BLaER1 treated with 17β-estradiol and CSF1 and Interleukin-3, amounts not matched to agents 10 nM and 100 nM (cell line): Measurements from ENCODE around the gene UIMC1.
"Not testable (repeated sequence)": the region's sequence is repeated elsewhere in the genome, so short reads cannot be mapped to it uniquely, and the experiment has no call there.

ENCODE experiments used
- H3K27ac ChIP-seq, 11 experiments: shearing (Covaris generic); formaldehyde crosslinking; 2 replicates each; pipeline ENCODE4 v1.8.1; 2022
- H3K27me3 ChIP-seq, 11 experiments: shearing (Covaris generic); formaldehyde crosslinking; 2 replicates each; pipeline ENCODE4 v1.8.1; 2022
- H3K36me3 ChIP-seq, 11 experiments: shearing (Covaris generic); formaldehyde crosslinking; 2 replicates each; pipeline ENCODE4 v1.8.1; 2022
- H3K4me1 ChIP-seq, 10 experiments: shearing (Covaris generic); formaldehyde crosslinking; 2 replicates each; pipeline ENCODE4 v1.8.1; 2022
- H3K4me2 ChIP-seq, 11 experiments: shearing (Covaris generic); formaldehyde crosslinking; 2 replicates each; pipeline ENCODE4 v1.8.1; 2022
- H3K4me3 ChIP-seq, 10 experiments: shearing (Covaris generic); formaldehyde crosslinking; 2 replicates each; pipeline ENCODE4 v1.8.1; 2022
- H3K9ac ChIP-seq, 11 experiments: shearing (Covaris generic); formaldehyde crosslinking; 2 replicates each; pipeline ENCODE4 v1.8.1; 2022
- H3K9me3 ChIP-seq, 11 experiments: shearing (Covaris generic); formaldehyde crosslinking; replicated peaks in 1 of 11; 2 replicates each; pipeline ENCODE4 v1.8.1; 2022
- H4K20me1 ChIP-seq, 11 experiments: shearing (Covaris generic); formaldehyde crosslinking; 2 replicates each; pipeline ENCODE4 v1.8.1; 2022
- Cebpa-rat ChIP-seq, 11 experiments: shearing (Covaris generic); IDR thresholded peaks; 2 replicates each; pipeline ENCODE4 v1.8.1; 2022

Gene UIMC1

DNA sequence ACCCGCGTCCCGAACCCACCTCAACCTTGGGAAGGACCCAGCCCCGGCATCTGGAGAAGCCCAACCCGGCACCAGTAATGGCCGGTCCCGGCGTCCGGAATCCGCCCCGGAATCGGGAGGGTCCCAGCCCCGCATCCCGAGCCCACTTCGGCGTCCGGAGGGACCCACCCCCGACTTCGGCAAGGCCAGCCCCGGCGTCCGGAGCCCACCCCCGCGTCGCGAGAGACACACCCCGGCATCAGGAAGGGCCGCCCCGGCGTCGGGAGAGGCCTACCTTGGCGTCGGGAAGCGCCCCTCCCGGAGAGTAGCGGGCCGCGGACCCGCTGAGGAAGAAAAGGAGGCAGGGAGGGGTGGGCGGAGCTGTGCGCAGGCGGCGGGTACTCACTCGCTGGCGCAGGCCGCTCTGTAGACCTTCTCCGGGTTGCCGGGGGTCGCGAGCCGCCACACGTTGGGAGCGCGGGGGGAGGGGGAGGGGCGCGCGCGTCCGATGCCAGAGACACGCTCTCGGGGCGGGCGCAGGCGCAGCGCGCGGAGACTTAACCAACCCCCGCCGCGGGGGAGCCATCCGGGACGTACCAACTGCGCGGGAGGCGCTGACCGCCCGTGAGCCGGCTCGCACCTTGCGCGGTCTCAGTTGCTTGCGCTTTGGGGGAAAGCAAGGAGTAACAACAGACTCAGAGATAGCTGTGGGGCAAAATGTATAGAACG lies at the start of gene UIMC1:
UIMC1 (minus strand) TSS at position 515 of the 708 bp plus-strand sequence. CDS start 24,164 bp downstream, outside the sequence.
- peak within 1 kb of the TSS; percentile 88 to 97 (median 94) for H3K27ac ChIP-seq

DNA sequence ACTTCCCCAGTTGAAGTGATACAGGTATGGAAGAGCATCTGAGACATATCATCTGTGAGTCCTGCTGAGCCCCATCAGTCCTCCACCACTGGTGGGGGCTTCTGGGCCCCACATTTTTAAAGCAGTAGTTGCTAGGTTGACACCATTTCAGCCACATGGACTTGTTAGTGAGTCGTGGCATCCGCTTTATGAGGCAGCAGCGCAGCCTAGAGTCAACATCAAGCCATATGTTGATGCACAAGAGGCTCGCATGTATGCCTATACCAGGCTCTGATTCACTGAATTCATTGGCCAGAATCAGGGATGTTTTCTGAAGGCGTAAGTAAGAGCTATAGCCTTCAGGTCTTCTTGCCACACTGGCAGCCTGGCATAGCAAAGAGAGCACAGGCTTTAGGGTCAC lies 42.7 kb upstream of the UIMC1 start:
- H3K4me3 ChIP-seq = no peak overlapping the region
- H3K27ac ChIP-seq = no peak overlapping the region
- H4K20me1 ChIP-seq = peaks cover 0 to 6% (median 0%) of the 10 kb centered on the region in 11 experiments; a peak in 3 of 22 replicates
- peaks cover 89 to 98% (median 94%) of the 10 kb centered on the region in 11 experiments for H3K36me3 ChIP-seq
- H3K4me1 ChIP-seq = no peaks in the 10 kb centered on the region
- no peaks in the 10 kb centered on the region for H3K9me3 ChIP-seq
- no peak overlapping the region for H3K4me2 ChIP-seq
- no peak overlapping the region; a peak in 1 of 22 replicates for H3K9ac ChIP-seq
- no peak for TF ChIP-seq Cebpa-rat (IDR thresholded peaks at IDR 0.05)
- H3K27me3 ChIP-seq = no peaks in the 10 kb centered on the region

More for the DNA sequence above, at the start of gene UIMC1:
- peaks cover 0 to 10% (median 0%) of the 10 kb centered on the region in 11 experiments; a peak in 3 of 22 replicates for H3K9me3 ChIP-seq
- TF ChIP-seq Cebpa-rat (IDR thresholded peaks at IDR 0.05) = no peak
- peaks cover 19 to 24% (median 22%) of the 10 kb centered on the region in 10 experiments for H3K4me1 ChIP-seq
- H4K20me1 ChIP-seq = peaks cover 38 to 49% (median 45%) of the 10 kb centered on the region in 11 experiments
- H3K36me3 ChIP-seq = peaks cover 0 to 32% (median 17%) of the 10 kb centered on the region in 11 experiments; a peak in 19 of 22 replicates
- peak within 1 kb of the TSS; percentile 91 to 98 (median 95) for H3K9ac ChIP-seq
- no peaks in the 10 kb centered on the region for H3K27me3 ChIP-seq
- H3K4me3 ChIP-seq = peak within 1 kb of the TSS; percentile 74 to 97 (median 91)
- peak within 1 kb of the TSS; percentile 67 to 94 (median 83) for H3K4me2 ChIP-seq

DNA sequence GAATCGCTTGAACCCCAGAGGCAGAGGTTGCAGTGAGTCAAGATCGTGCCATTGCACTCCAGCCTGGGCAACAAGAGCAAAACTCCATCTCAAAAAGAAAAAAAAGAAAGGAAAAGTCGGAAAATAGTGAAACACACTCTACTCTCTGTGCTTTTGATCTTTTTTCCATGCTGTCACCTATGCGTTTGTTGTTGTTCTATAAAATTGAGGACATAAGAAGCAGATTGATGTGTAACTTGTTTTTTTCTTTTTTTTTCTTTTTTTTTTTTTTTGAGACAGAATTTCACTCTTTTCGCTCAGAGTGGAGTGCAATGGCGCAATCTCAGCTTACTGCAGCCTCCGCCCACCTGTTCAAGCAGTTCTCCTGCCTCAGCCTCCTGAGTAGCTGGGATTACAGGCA lies 42.0 kb upstream of the UIMC1 start:
- not testable (repeated sequence) for H3K4me2 ChIP-seq, H3K27me3 ChIP-seq, H3K4me3 ChIP-seq, H3K27ac ChIP-seq, H3K9me3 ChIP-seq, H3K9ac ChIP-seq, H3K4me1 ChIP-seq
- TF ChIP-seq Cebpa-rat (IDR thresholded peaks at IDR 0.05) = peak in 1 of 11 experiments; percentile 12; a peak in 1 of 22 replicates
- Histone ChIP-seq H4K20me1 (peaks cover 0 to 13% (median 0%) of the 10 kb centered on the region in 11 experiments; a peak in 4 of 22 replicates), H3K36me3 (peaks cover 88 to 98% (median 94%) of the 10 kb centered on the region in 11 experiments)

DNA sequence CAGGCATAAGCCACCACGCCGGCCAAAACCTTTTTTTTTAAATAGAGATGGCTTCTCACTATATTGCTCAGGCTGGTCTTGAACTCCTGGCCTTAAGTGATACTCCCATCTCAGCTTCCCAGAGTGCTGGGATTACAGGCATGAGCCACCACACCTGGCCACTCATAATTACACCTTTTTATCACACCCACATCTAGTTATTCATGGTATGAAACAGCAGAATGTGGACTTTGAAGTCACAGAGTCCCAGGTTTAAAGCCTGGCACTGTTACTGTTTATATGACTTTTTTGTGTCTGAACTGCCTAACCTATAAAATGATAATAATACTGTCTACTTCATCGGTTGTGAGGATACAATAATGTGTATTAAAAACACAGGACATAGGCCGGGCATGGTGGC lies 39.1 kb upstream of the UIMC1 start:
- Histone ChIP-seq H3K9ac (no peak overlapping the region), H3K4me1 (peaks cover 0 to 4% (median 0%) of the 10 kb centered on the region in 10 experiments; a peak in 2 of 20 replicates), H3K36me3 (peaks cover 90 to 98% (median 94%) of the 10 kb centered on the region in 11 experiments)

DNA sequence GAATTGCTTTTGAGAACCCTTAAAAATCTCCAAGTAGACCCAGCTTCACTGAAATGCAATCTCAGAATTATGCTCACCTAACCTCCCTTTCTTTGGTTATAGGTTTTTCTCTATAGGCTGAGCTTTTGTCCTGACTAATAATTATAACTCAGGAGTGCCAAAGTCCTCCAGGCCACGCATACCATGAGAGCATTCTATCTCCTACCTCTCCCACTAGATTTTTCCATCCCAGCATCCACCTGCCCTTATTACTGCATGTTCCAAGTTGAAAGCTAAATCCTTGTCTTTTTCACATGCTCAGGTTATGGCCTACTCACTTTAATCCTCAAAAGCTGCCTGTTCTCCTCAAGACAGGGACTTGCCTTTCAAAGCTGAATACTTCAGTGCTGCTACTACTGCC lies 38.1 kb upstream of the UIMC1 start:
- peaks cover 0 to 4% (median 0%) of the 10 kb centered on the region in 10 experiments; a peak in 2 of 20 replicates for H3K4me1 ChIP-seq
- TF ChIP-seq Cebpa-rat (IDR thresholded peaks at IDR 0.05) = no peak
- H3K27me3 ChIP-seq = no peaks in the 10 kb centered on the region
- peaks cover 81 to 98% (median 91%) of the 10 kb centered on the region in 11 experiments for H3K36me3 ChIP-seq
- H3K9me3 ChIP-seq = no peaks in the 10 kb centered on the region
- no peak overlapping the region for H3K9ac ChIP-seq
- no peak overlapping the region for H3K4me2 ChIP-seq
- no peak overlapping the region for H3K27ac ChIP-seq
- H3K4me3 ChIP-seq = no peak overlapping the region
- peaks cover 0 to 35% (median 0%) of the 10 kb centered on the region in 11 experiments; a peak in 6 of 22 replicates for H4K20me1 ChIP-seq

More for the DNA sequence above, 39.1 kb upstream of the UIMC1 start:
- no peak overlapping the region for H3K27ac ChIP-seq
- H3K27me3 ChIP-seq = no peaks in the 10 kb centered on the region
- H4K20me1 ChIP-seq = peaks cover 0 to 34% (median 0%) of the 10 kb centered on the region in 11 experiments; a peak in 5 of 22 replicates
- no peak for TF ChIP-seq Cebpa-rat (IDR thresholded peaks at IDR 0.05)
- no peaks in the 10 kb centered on the region for H3K9me3 ChIP-seq
- H3K4me3 ChIP-seq = no peak overlapping the region
- H3K4me2 ChIP-seq = no peak overlapping the region

DNA sequence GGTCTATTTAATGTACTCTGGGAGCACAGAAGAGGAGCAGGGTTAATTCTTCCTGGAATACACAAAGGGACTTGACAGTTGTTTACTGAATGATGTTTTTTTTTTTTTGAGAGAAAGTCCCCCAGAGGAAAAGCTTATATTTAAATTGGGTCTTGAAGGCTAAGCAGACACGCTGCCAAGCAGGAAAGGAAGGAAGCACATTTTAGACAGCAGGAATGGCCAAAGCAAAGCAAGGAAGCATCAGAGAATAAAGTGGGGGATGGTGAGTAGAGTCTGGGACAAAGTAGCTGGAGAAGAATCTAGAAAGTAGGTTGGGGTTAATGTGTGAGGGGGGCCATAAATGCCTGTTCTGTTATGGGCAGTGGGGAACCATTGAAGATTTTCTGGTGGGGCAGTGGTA lies 37.4 kb upstream of the UIMC1 start:
- Histone ChIP-seq H3K9ac (no peak overlapping the region), H3K27me3 (no peaks in the 10 kb centered on the region), H3K4me1 (peaks cover 0 to 5% (median 0%) of the 10 kb centered on the region in 10 experiments; a peak in 3 of 20 replicates), H3K36me3 (peaks cover 74 to 98% (median 89%) of the 10 kb centered on the region in 11 experiments), H4K20me1 (peaks cover 0 to 42% (median under 1%) of the 10 kb centered on the region in 11 experiments; a peak in 7 of 22 replicates), H3K9me3 (no peaks in the 10 kb centered on the region), H3K4me2 (no peak overlapping the region), H3K27ac (no peak overlapping the region), H3K4me3 (no peak overlapping the region)
- no peak for TF ChIP-seq Cebpa-rat (IDR thresholded peaks at IDR 0.05)

DNA sequence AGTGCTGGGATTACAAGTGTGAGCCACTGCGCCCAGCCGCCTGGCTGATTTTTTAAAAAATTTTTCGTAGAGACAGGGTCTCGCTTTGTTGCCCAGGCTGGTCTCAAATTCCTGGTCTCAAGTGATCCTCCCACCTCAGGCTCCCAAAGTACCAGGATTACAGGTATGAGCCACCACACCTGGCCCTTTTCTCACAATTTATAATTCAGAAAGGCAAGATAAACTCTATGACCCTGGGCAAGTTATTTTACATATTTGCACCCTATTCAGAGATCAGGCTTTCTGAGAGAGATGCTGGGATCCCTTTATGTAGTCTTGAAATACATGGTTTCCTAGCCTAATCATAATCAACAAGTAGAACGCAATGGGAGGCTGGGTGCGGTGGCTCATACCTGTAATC lies 36.5 kb upstream of the UIMC1 start:
- H3K9me3 ChIP-seq = no peaks in the 10 kb centered on the region
- H3K36me3 ChIP-seq = peaks cover 66 to 98% (median 86%) of the 10 kb centered on the region in 11 experiments
- H3K9ac ChIP-seq = no peak overlapping the region
- H3K4me2 ChIP-seq = no peak overlapping the region
- H4K20me1 ChIP-seq = peaks cover 0 to 50% (median 4%) of the 10 kb centered on the region in 11 experiments; a peak in 8 of 22 replicates
- no peak overlapping the region for H3K4me3 ChIP-seq
- peaks cover 0 to 12% (median 7%) of the 10 kb centered on the region in 10 experiments; a peak in 11 of 20 replicates for H3K4me1 ChIP-seq
- no peak for TF ChIP-seq Cebpa-rat (IDR thresholded peaks at IDR 0.05)
- H3K27ac ChIP-seq = no peak overlapping the region
- no peaks in the 10 kb centered on the region for H3K27me3 ChIP-seq

DNA sequence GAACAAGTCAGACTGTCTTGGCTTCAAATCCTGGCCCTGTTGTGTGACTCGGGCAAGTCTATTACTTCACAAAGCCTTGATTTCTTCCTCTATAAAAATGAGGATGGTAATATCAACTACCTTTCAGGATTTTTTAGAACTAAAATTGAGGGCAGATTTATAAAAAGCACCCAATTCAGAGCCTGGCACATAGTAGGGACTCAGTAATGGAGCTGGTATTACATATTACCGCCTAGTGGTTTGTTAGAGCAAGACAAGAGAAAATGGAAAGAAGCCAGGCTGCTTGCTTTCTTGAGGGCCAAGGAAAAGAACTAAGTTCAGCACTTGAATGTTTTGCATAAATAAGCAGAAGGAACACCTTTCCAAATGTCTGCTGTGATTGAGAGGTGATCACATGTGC lies 35.4 kb upstream of the UIMC1 start:
- H3K27ac ChIP-seq = no peak overlapping the region
- H3K4me1 ChIP-seq = peaks cover 0 to 20% (median 11%) of the 10 kb centered on the region in 10 experiments; a peak in 13 of 20 replicates
- no peak overlapping the region for H3K9ac ChIP-seq
- H4K20me1 ChIP-seq = peaks cover 4 to 62% (median 16%) of the 10 kb centered on the region in 11 experiments; a peak in 14 of 22 replicates
- H3K4me2 ChIP-seq = no peak overlapping the region
- no peak overlapping the region for H3K4me3 ChIP-seq
- TF ChIP-seq Cebpa-rat (IDR thresholded peaks at IDR 0.05) = no peak
- H3K27me3 ChIP-seq = no peaks in the 10 kb centered on the region
- H3K36me3 ChIP-seq = peaks cover 54 to 98% (median 79%) of the 10 kb centered on the region in 11 experiments
- H3K9me3 ChIP-seq = no peaks in the 10 kb centered on the region

DNA sequence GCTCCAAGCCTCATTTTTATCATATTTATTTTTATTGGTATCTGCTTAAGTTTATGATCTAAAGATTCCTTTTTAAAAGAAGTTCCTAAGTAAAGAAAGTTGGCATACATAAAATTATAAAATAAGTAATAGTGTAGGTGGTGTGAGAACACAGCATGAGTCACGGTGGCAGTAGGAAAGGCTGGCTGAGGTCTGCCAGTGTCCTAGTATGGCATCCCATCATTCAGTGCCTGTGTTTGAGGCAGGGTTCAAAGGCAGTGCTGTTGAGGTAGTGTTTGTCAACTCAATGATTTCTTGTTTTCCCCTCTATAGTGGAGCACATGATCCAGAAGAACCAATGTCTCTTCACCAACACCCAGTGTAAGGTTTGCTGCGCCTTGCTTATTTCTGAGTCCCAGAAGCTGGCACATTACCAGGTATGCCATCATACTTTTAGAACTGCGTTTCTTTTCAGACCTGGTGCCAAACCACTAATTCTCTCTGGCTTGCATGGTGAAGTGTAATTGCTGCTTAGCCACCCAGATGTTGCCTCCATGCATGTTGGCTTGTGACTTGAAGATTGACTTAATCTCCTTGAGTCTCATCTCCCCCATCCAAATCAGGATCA lies 34.3 kb upstream of the UIMC1 start:
- H3K4me3 ChIP-seq = no peak overlapping the region
- peaks cover 0 to 30% (median 21%) of the 10 kb centered on the region in 10 experiments; a peak in 16 of 20 replicates for H3K4me1 ChIP-seq
- H3K27ac ChIP-seq = no peak overlapping the region
- no peak overlapping the region for H3K4me2 ChIP-seq
- H3K9me3 ChIP-seq = no peaks in the 10 kb centered on the region
- H3K9ac ChIP-seq = no peak overlapping the region
- TF ChIP-seq Cebpa-rat (IDR thresholded peaks at IDR 0.05) = no peak
- peaks cover 51 to 95% (median 71%) of the 10 kb centered on the region in 11 experiments for H3K36me3 ChIP-seq
- H4K20me1 ChIP-seq = peaks cover 11 to 72% (median 26%) of the 10 kb centered on the region in 11 experiments; a peak in 14 of 22 replicates
- no peaks in the 10 kb centered on the region for H3K27me3 ChIP-seq
